SK-N-SH (cell line): ENCODE data around the gene ZBED4.

Experiments
- EZH2phosphoT487 ChIP-seq: fragments of 200-600 bp; sonication (generic); IDR thresholded peaks from 2 replicates; pipeline ENCODE4 v1.6.1; 2017; ENCODE audit warnings: low read depth, mixed run types, mild to moderate bottlenecking, antibody characterized with exemption, moderate library complexity, borderline replicate concordance
- MAX ChIP-seq: IDR thresholded peaks from 2 replicates; pipeline ENCODE4 v1.4.0; 2012; ENCODE audit warnings: low read depth

DNA sequence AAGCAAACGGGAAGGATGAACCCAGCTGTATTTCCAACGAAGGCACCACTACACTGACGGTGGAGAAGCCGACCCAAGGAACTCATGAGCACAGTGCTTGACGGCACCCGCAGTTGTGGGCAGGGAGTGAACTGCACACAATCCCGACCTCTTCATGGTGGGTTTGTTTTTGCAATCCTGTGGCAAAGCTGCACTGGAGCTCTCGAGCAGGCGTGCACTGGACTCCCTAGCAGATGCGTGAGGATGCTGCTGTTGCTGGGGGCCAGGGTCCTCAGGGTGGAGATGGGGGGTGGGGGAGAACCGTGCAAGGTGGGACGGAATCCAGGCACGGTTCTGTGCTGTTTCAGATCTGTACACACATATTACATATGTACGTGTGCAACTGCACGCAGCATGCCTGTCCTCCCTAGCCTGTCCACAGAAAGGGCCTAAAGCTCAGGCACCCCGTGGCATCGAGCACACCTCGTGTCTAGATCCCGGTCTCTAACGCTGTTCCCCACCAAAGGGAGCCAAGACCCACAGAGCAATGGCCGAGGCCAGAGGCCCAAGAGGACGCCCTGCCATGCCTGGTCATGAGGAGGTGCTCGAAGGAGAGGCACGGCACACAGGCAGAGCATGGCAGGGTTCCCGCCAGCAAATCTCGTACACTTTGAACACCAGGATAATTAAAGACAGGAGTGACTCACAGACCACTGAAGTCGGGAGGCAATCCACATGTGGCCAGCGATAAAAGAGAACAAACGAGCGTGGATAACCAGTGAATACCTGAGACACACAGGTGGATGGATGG lies 47.0 kb downstream of the ZBED4 start:
- no peak for TF ChIP-seq MAX
- no peak for TF ChIP-seq EZH2phosphoT487
